GM12878 (cell line): ENCODE results near the gene STK16. TPM values are rescaled to one million over a fixed set of nuclear protein-coding genes. Genes with fewer than 3 reads are reported as not detected.

Experiments used
- CBX3 ChIP-seq: fragments of 200-600 bp; sonication (generic); IDR thresholded peaks from 2 replicates; pipeline ENCODE4 v1.6.1; 2016; ENCODE audit warnings: low read depth, borderline replicate concordance
- E4F1 ChIP-seq: fragments of 450-650 bp; IDR thresholded peaks from 2 replicates; pipeline ENCODE4 v1.6.1; 2018; ENCODE audit warnings: borderline replicate concordance, mild to moderate bottlenecking; ENCODE audit not compliant: partially characterized antibody
- EZH2 ChIP-seq: IDR thresholded peaks from 2 replicates; pipeline ENCODE4 v1.6.1; 2012; ENCODE audit warnings: low read depth, mild to moderate bottlenecking, control low read depth, inconsistent platforms, low read length, borderline replicate concordance; ENCODE audit not compliant: control insufficient read depth
- HDAC6 ChIP-seq: fragments of 200-600 bp; sonication (generic); IDR thresholded peaks from one replicate; pipeline ENCODE4 v1.8.0; 2017; ENCODE audit warnings: antibody characterized with exemption; ENCODE audit not compliant: unreplicated experiment
- JUND ChIP-seq: IDR thresholded peaks from 2 replicates; pipeline ENCODE4 v1.6.1; 2012; ENCODE audit warnings: low read depth, mild to moderate bottlenecking, low read length, improper control_type of control experiment, moderate library complexity
- KDM1A ChIP-seq: fragments of 200-600 bp; sonication (generic); IDR thresholded peaks from 2 replicates; pipeline ENCODE4 v1.6.1; 2016; ENCODE audit warnings: borderline replicate concordance
- NFIC ChIP-seq: IDR thresholded peaks from 2 replicates; pipeline ENCODE4 v1.6.1; 2012; ENCODE audit warnings: low read depth, mild to moderate bottlenecking, inconsistent platforms, low read length, moderate library complexity
- NFYB ChIP-seq: IDR thresholded peaks from 2 replicates; pipeline ENCODE4 v1.6.1; 2011; ENCODE audit warnings: low read depth, mild to moderate bottlenecking, low read length, improper control_type of control experiment, moderate library complexity; ENCODE audit not compliant: insufficient read depth
- NR2F1 ChIP-seq: fragments of 450-650 bp; conservative IDR thresholded peaks from 2 replicates; pipeline ENCODE4 v1.6.1; 2017; ENCODE audit warnings: mild to moderate bottlenecking
- PML ChIP-seq: IDR thresholded peaks from 2 replicates; pipeline ENCODE4 v1.6.1; 2012; ENCODE audit warnings: low read length, inconsistent platforms
- POLR2AphosphoS5 ChIP-seq: IDR thresholded peaks from 2 replicates; pipeline ENCODE4 v1.6.1; 2011; ENCODE audit warnings: mild to moderate bottlenecking, low read length, inconsistent platforms
- RCOR1 ChIP-seq: conservative IDR thresholded peaks from 2 replicates; pipeline ENCODE4 v1.6.1; 2012; ENCODE audit warnings: low read depth, low read length, improper control_type of control experiment
- SMAD5 ChIP-seq: IDR thresholded peaks from 2 replicates; pipeline ENCODE4 v1.6.1; 2016; ENCODE audit warnings: antibody characterized with exemption, low read depth
- TCF3 ChIP-seq: IDR thresholded peaks from 2 replicates; pipeline ENCODE4 v1.6.1; 2012; ENCODE audit warnings: low read depth, mild to moderate bottlenecking, low read length, borderline replicate concordance; ENCODE audit not compliant: insufficient read depth
- YBX1 ChIP-seq: fragments of 450-650 bp; IDR thresholded peaks from 2 replicates; pipeline ENCODE4 v1.6.1; 2016; ENCODE audit warnings: antibody characterized with exemption
- YY1 ChIP-seq: IDR thresholded peaks from 2 replicates; pipeline ENCODE4 v1.6.1; 2011; ENCODE audit warnings: low read depth, mild to moderate bottlenecking, low read length
- ZBTB4 ChIP-seq: fragments of 450-650 bp; formaldehyde crosslinking; IDR thresholded peaks from 2 replicates; pipeline ENCODE4 v1.4.0; 2022; ENCODE audit warnings: mild to moderate bottlenecking, moderate library complexity
- polyA plus RNA-seq, 11 experiments: library from polyadenylated mRNA; depleted of rRNA in 4 of 11; unstranded in 6 of 11; stranded (reverse) in 5 of 11; fragments of >200 nt; fragmentation: Nextera tagmentation in 4 of 11; fragmentation: Illumina TruSeq in 1 of 11; extraction: Ambion mirVana in 4 of 11; extraction: Trizol in 1 of 11; gene quantifications; 1 replicate in 1 of 11; 2 replicates in 10 of 11; pipeline versions ENCODE4 v1.2.1 to v1.2.3, GENCODE V29; 2011 to 2016; ENCODE audit warnings: inconsistent platforms in 2 of 11, missing spikeins in 2 of 11, low read depth in 1 of 11
- total RNA-seq, 4 experiments: library from RNA; depleted of rRNA in 3 of 4; stranded (reverse); fragments of >200 nt in 3 of 4; fragmentation: Illumina TruSeq in 1 of 4; extraction: Trizol in 1 of 4; gene quantifications; 2 replicates each; pipeline versions ENCODE4 v1.2.1 to v1.2.3, GENCODE V29; 2013 to 2021
- TF ChIP-seq, protein P1 (sequence below): fragments of 450-650 bp; IDR thresholded peaks from 2 replicates; pipeline ENCODE4 v1.6.1; 2017; ENCODE audit warnings: low read depth, mild to moderate bottlenecking, moderate library complexity
- TF ChIP-seq, protein P2 (sequence below), 3 experiments: IDR thresholded peaks in 2 of 3; conservative IDR thresholded peaks in 1 of 3; 2 replicates each; pipeline ENCODE4 v1.5.1; 2011; ENCODE audit warnings: low read depth in 3 of 3, low read length in 3 of 3, mild to moderate bottlenecking in 3 of 3, control low read depth in 2 of 3, moderate library complexity in 2 of 3, inconsistent platforms in 1 of 3, mixed read lengths in 1 of 3; ENCODE audit not compliant: control insufficient read depth in 2 of 3, insufficient read depth in 1 of 3; ENCODE audit errors: extremely low read depth in 1 of 3

The STK16 gene
- total and polyA plus RNA-seq, 10 of the 15 experiments (the other 5 are each of a cell fraction or from before 2014, with no cell fraction given): 4.3 to 50.1 (median 17.9) TPM

- no peak for TF ChIP-seq ZBTB4 (CRISPR knock-in tag)
- no peak for TF ChIP-seq NFYB
- no peak for TF ChIP-seq NFIC
- no peak for TF ChIP-seq YBX1
- no peak for TF ChIP-seq E4F1
- TF ChIP-seq SMAD5: peak; percentile 77
- peak; percentile 98 for TF ChIP-seq POLR2AphosphoS5
- TF ChIP-seq CBX3: no peak
- TF ChIP-seq TCF3: peak; percentile 87
- no peak for TF ChIP-seq EZH2
- TF ChIP-seq PML: peak; percentile 90
- peak; percentile 50 for TF ChIP-seq HDAC6
- TF ChIP-seq, protein P1, sequence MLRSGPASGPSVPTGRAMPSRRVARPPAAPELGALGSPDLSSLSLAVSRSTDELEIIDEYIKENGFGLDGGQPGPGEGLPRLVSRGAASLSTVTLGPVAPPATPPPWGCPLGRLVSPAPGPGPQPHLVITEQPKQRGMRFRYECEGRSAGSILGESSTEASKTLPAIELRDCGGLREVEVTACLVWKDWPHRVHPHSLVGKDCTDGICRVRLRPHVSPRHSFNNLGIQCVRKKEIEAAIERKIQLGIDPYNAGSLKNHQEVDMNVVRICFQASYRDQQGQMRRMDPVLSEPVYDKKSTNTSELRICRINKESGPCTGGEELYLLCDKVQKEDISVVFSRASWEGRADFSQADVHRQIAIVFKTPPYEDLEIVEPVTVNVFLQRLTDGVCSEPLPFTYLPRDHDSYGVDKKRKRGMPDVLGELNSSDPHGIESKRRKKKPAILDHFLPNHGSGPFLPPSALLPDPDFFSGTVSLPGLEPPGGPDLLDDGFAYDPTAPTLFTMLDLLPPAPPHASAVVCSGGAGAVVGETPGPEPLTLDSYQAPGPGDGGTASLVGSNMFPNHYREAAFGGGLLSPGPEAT: no peak
- TF ChIP-seq, protein P2, sequence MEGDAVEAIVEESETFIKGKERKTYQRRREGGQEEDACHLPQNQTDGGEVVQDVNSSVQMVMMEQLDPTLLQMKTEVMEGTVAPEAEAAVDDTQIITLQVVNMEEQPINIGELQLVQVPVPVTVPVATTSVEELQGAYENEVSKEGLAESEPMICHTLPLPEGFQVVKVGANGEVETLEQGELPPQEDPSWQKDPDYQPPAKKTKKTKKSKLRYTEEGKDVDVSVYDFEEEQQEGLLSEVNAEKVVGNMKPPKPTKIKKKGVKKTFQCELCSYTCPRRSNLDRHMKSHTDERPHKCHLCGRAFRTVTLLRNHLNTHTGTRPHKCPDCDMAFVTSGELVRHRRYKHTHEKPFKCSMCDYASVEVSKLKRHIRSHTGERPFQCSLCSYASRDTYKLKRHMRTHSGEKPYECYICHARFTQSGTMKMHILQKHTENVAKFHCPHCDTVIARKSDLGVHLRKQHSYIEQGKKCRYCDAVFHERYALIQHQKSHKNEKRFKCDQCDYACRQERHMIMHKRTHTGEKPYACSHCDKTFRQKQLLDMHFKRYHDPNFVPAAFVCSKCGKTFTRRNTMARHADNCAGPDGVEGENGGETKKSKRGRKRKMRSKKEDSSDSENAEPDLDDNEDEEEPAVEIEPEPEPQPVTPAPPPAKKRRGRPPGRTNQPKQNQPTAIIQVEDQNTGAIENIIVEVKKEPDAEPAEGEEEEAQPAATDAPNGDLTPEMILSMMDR (IDR thresholded peaks at IDR 0.05 in 2 of 3, conservative IDR thresholded peaks at IDR 0.05 in 1 of 3; ENCODE audit: control insufficient read depth in 2 of 3, extremely low read depth in 1 of 3, insufficient read depth in 1 of 3, low read depth in 3 of 3, low read length in 3 of 3): no peak
- TF ChIP-seq JUND: 0 out of 2 replicates have a peak, but pooled peaks have one; percentile 10
- TF ChIP-seq YY1: no peak
- TF ChIP-seq NR2F1: peak; percentile 43
- TF ChIP-seq KDM1A: no peak
- TF ChIP-seq RCOR1: no peak
Measured at GRCh38 chr2:219253753-219254589, 8.7 kb downstream of the STK16 start, which contains the start of gene TUBA4A (continued).
